ENCODE results near the gene SMIM15. TPM values are rescaled to one million over a fixed set of nuclear protein-coding genes. Genes with fewer than 3 reads are reported as not detected.

Gene SMIM15
- total RNA-seq, 1 donor from 2014 or later = 48.9 TPM

GRCh38 chr5:61168951-61169350 is 6.7 kb upstream of the SMIM15 start:
- intact Hi-C loops (cut with DNase I) = no loop called here
- Histone ChIP-seq H3K9me3 (no peaks in the 10 kb centered on the region), H3K36me3 (no peaks in the 10 kb centered on the region), H3K4me3 (no peak overlapping the region), H3K27me3 (no peaks in the 10 kb centered on the region), H3K27ac (no peak overlapping the region), H3K4me1 (no peaks in the 10 kb centered on the region)
- TF ChIP-seq CTCF (IDR thresholded peaks at IDR 0.05) = no peak
- no peak for ATAC-seq
- no peak for DNase-seq

GRCh38 chr5:61167382-61167781 is 5.1 kb upstream of the SMIM15 start:
- TF ChIP-seq CTCF (IDR thresholded peaks at IDR 0.05) = peak; percentile 40
- Histone ChIP-seq H3K27me3 (no peaks in the 10 kb centered on the region), H3K9me3 (no peaks in the 10 kb centered on the region), H3K4me3 (no peak overlapping the region), H3K4me1 (peaks cover 8% of the 10 kb centered on the region), H3K36me3 (no peaks in the 10 kb centered on the region), H3K27ac (no peak overlapping the region)
- intact Hi-C loops (cut with DNase I) = no loop called here
- DNase-seq (no peak), ATAC-seq (peak; percentile 48)

GRCh38 chr5:61163905-61164304 is 1.6 kb upstream of the SMIM15 start:
- no peak for DNase-seq
- no peak for ATAC-seq
- intact Hi-C loops (cut with DNase I) = no loop called here

GRCh38 chr5:61162832-61163567 is 732 bp upstream of the SMIM15 start:
- no peak for TF ChIP-seq CTCF (IDR thresholded peaks at IDR 0.05)
- peak overlapping the region; percentile 94 for H3K4me3 ChIP-seq
- intact Hi-C loops (cut with DNase I) = no loop called here
- H3K4me1 ChIP-seq = peaks cover 25% of the 10 kb centered on the region
- H3K9me3 ChIP-seq = no peaks in the 10 kb centered on the region
- no peaks in the 10 kb centered on the region for H3K27me3 ChIP-seq
- peak; percentile 7 for ATAC-seq
- peaks cover 18% of the 10 kb centered on the region for H3K36me3 ChIP-seq
- peak overlapping the region; percentile 97 for H3K27ac ChIP-seq
- no peak for DNase-seq

More at GRCh38 chr5:61163905-61164304, 1.6 kb upstream of the SMIM15 start:
- no peak overlapping the region for H3K27ac ChIP-seq
- H3K36me3 ChIP-seq = peaks cover 17% of the 10 kb centered on the region
- no peak overlapping the region for H3K4me3 ChIP-seq
- no peaks in the 10 kb centered on the region for H3K9me3 ChIP-seq
- H3K27me3 ChIP-seq = no peaks in the 10 kb centered on the region
- no peak for TF ChIP-seq CTCF (IDR thresholded peaks at IDR 0.05)
- H3K4me1 ChIP-seq = peaks cover 25% of the 10 kb centered on the region

- H3K4me3 ChIP-seq = no peak overlapping the region
- intact Hi-C loops (cut with DNase I) = no loop called here
- TF ChIP-seq CTCF (IDR thresholded peaks at IDR 0.05) = no peak
Measured at GRCh38 chr5:61160497-61160896, 1.8 kb downstream of the SMIM15 start.

More at GRCh38 chr5:61160497-61160896, 1.8 kb downstream of the SMIM15 start:
- peaks cover 25% of the 10 kb centered on the region for H3K4me1 ChIP-seq
- no peak overlapping the region for H3K27ac ChIP-seq
- peaks cover 19% of the 10 kb centered on the region for H3K36me3 ChIP-seq
- H3K27me3 ChIP-seq = no peaks in the 10 kb centered on the region
- no peak for DNase-seq
- no peaks in the 10 kb centered on the region for H3K9me3 ChIP-seq
- ATAC-seq = no peak
